Transverse colon (tissue), 1 donor: ENCODE results near the gene ERC2.

ENCODE experiments used
- EP300 ChIP-seq: sonication (generic); formaldehyde crosslinking; IDR thresholded peaks from one replicate; pipeline ENCODE4 v1.6.1; 2017; ENCODE audit warnings: antibody characterized with exemption, low read depth
- POLR2A ChIP-seq: fragments of 450-650 bp; IDR thresholded peaks from one replicate; pipeline ENCODE4 v1.6.1; 2016; ENCODE audit warnings: antibody characterized with exemption, mild to moderate bottlenecking, moderate library complexity

DNA sequence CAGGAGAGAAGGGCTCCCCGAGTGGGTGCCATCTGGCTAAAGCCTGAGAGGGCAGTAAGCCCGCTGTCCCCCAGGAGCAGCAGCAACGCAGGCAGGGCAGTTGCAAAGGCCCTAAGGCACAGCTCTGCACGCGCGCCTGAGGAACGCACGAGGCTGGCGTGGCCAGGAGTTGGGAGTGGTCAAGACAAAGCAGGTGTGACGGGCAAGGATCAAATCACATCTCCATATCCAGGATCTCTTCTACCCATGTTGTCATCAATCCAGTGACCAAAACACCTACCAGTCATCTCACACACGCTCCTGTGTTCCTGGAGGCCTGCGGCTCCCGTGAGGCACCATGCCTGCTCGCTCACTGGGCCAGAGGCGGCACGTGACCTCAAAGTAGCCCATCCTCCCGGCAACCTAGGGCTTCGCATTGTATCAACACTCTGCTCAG is 59.5 kb downstream of the ERC2 start:
- TF ChIP-seq POLR2A (no peak), EP300 (no peak)
